Esophagus muscularis mucosa (tissue), 4 donors: ENCODE measurements around the gene DNAJC15. TPM values are rescaled to one million over a fixed set of nuclear protein-coding genes. Genes with fewer than 3 reads are reported as not detected.

Experiments used
- DNase-seq: peaks from one replicate; pipeline ENCODE4 v3.0.0-alpha.2; 2017; ENCODE audit errors: extremely low spot score
- H3K27ac ChIP-seq, 4 donors: fragments of 200-600 bp; sonication (generic); replicated peaks in 1 of 4; 1 replicate in 3 of 4; 2 replicates in 1 of 4; pipeline ENCODE4 v1.5.1; 2016 to 2019; ENCODE audit warnings: mild to moderate bottlenecking in 1 of 4
- H3K27me3 ChIP-seq, 4 donors: fragments of 200-600 bp; sonication (generic); one replicate each; pipeline versions ENCODE4 v1.5.1 to v1.6.0; 2016 to 2019
- H3K36me3 ChIP-seq, 4 donors: fragments of 200-600 bp; sonication (generic); one replicate each; pipeline ENCODE4 v1.5.1; 2016 to 2019
- H3K4me1 ChIP-seq, 4 donors: fragments of 200-600 bp; sonication (generic); one replicate each; pipeline ENCODE4 v1.5.1; 2016 to 2019
- H3K4me3 ChIP-seq, 4 donors: fragments of 200-600 bp; sonication (generic); 1 replicate in 2 of 4; 2 replicates in 2 of 4; pipeline ENCODE4 v1.5.1; 2016 to 2019; ENCODE audit warnings: mild to moderate bottlenecking in 4 of 4, moderate library complexity in 1 of 4
- H3K9me3 ChIP-seq, 4 donors: fragments of 200-600 bp; sonication (generic); 1 replicate in 3 of 4; 2 replicates in 1 of 4; pipeline ENCODE4 v1.5.1; 2016 to 2019
- EP300 ChIP-seq: sonication (generic); formaldehyde crosslinking; IDR thresholded peaks from one replicate; pipeline ENCODE4 v1.6.1; 2017; ENCODE audit warnings: antibody characterized with exemption
- POLR2A ChIP-seq: fragments of 450-650 bp; IDR thresholded peaks from one replicate; pipeline ENCODE4 v1.6.1; 2017; ENCODE audit warnings: antibody characterized with exemption, moderate library complexity, mild to moderate bottlenecking, low read depth
- POLR2AphosphoS5 ChIP-seq, 2 donors: sonication (generic); formaldehyde crosslinking; IDR thresholded peaks; one replicate each; pipeline ENCODE4 v1.6.1; 2017; ENCODE audit warnings: antibody characterized with exemption in 2 of 2
- WGBS: methylation state at CpG from one replicate; pipeline ENCODE4 v1.1.5; 2018; 5-methylcytosine and 5-hydroxymethylcytosine counted together
- intact Hi-C: fragments of 100-400 bp; cut with DNase I; formaldehyde crosslinking; loops from one replicate; pipeline ENCODE4 v1.15.1; 2023
- total RNA-seq, 4 donors: library from RNA; depleted of rRNA; stranded (reverse); fragments of >200 nt; gene quantifications; one replicate each; pipeline versions ENCODE4 v1.1.0 to v1.2.1, GENCODE V29; 2016
- TF ChIP-seq, protein P1 (sequence below), 3 experiments: fragments of 200-600 bp in 2 of 3; fragments of 450-650 bp in 1 of 3; sonication (generic) in 2 of 3; IDR thresholded peaks; one replicate each; pipeline ENCODE4 v1.5.1; 2017 to 2019; ENCODE audit warnings: antibody characterized with exemption in 3 of 3, mild to moderate bottlenecking in 2 of 3, moderate library complexity in 1 of 3

DNAJC15 gene
- total RNA-seq, 4 donors from 2014 or later, result 13.3 to 19.8 (median 13.6) TPM

DNA sequence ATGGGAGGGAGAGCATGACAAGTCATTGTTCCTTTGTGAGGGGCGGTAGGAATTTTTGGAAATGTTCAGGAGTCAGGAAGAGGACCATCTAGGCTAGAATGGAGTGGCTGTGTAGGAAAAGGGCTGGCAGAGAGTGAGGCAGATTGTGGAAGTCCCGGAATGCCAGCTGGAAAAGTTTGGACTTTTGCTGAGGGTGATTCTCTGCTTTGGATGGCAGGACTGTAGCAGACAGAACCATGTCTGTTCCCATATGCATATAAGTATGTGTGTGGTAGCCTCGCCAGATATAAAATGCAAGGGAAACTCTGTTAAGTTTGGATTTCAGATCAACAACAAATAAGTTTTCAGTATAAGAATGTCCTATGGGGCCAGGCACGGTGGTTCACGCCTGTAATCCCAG lies 112.1 kb downstream of the DNAJC15 start:
- no peaks in the 10 kb centered on the region for H3K27me3 ChIP-seq
- no peaks in the 10 kb centered on the region for H3K36me3 ChIP-seq
- H3K4me1 ChIP-seq, result no peaks in the 10 kb centered on the region
- no peaks in the 10 kb centered on the region for H3K9me3 ChIP-seq
- no peak for DNase-seq
- no peak overlapping the region for H3K4me3 ChIP-seq
- WGBS, result 93% methylated on average over 5 of the region's 5 CpGs
- no peak overlapping the region for H3K27ac ChIP-seq
- TF ChIP-seq EP300, result no peak
- no peak for TF ChIP-seq POLR2AphosphoS5 (IDR thresholded peaks at IDR 0.05)
- TF ChIP-seq, protein P1, sequence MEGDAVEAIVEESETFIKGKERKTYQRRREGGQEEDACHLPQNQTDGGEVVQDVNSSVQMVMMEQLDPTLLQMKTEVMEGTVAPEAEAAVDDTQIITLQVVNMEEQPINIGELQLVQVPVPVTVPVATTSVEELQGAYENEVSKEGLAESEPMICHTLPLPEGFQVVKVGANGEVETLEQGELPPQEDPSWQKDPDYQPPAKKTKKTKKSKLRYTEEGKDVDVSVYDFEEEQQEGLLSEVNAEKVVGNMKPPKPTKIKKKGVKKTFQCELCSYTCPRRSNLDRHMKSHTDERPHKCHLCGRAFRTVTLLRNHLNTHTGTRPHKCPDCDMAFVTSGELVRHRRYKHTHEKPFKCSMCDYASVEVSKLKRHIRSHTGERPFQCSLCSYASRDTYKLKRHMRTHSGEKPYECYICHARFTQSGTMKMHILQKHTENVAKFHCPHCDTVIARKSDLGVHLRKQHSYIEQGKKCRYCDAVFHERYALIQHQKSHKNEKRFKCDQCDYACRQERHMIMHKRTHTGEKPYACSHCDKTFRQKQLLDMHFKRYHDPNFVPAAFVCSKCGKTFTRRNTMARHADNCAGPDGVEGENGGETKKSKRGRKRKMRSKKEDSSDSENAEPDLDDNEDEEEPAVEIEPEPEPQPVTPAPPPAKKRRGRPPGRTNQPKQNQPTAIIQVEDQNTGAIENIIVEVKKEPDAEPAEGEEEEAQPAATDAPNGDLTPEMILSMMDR (IDR thresholded peaks at IDR 0.05), result no peak
- TF ChIP-seq POLR2A, result no peak
- intact Hi-C loops, result no loop called here

- Histone ChIP-seq H3K36me3 (no peaks in the 10 kb centered on the region), H3K9me3 (no peaks in the 10 kb centered on the region), H3K27me3 (no peaks in the 10 kb centered on the region), H3K4me3 (no peak overlapping the region), H3K4me1 (no peaks in the 10 kb centered on the region), H3K27ac (no peak overlapping the region)
- WGBS, result 76% methylated on average over 7 of the region's 7 CpGs
- DNase-seq, result no peak
- intact Hi-C loops, result no loop called here
- no peak for TF ChIP-seq POLR2A
- no peak for TF ChIP-seq POLR2AphosphoS5 (IDR thresholded peaks at IDR 0.05)
- TF ChIP-seq, protein P1 (IDR thresholded peaks at IDR 0.05), result no peak
- no peak for TF ChIP-seq EP300
Measured at GRCh38 chr13:43136920-43137575, 113.7 kb downstream of the DNAJC15 start.

GRCh38 chr13:43139211-43139610 lies 115.8 kb downstream of the DNAJC15 start:
- Histone ChIP-seq H3K27ac (no peak overlapping the region), H3K27me3 (no peaks in the 10 kb centered on the region), H3K9me3 (no peaks in the 10 kb centered on the region), H3K4me1 (no peaks in the 10 kb centered on the region), H3K4me3 (no peak overlapping the region), H3K36me3 (no peaks in the 10 kb centered on the region)
- intact Hi-C loops, result no loop called here
- TF ChIP-seq POLR2AphosphoS5 (IDR thresholded peaks at IDR 0.05), result no peak
- TF ChIP-seq EP300, result no peak
- no peak for TF ChIP-seq POLR2A
- TF ChIP-seq, protein P1 (IDR thresholded peaks at IDR 0.05), result no peak
- WGBS, result 17% methylated on average over 2 of the region's 2 CpGs
- DNase-seq, result no peak

DNA sequence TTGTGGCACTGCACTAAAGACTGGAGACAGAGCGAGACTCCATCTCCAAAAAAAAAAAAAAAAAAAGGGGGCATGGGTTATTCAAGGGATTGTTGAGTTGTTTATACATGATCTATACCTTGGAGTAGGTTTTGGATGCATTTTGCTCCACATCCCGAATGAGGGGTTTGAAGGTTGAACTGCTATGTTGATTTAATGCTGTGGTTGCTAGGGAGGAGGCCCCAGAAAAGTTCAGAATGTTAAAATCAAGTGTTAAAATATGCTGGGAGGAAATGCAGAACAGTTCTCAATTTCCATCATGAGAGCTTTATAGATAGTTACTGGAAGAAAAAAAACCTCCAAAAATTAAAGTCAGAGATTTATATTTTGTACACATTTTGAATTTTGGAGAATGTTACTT lies 116.5 kb downstream of the DNAJC15 start:
- H3K4me3 ChIP-seq, result no peak overlapping the region
- TF ChIP-seq EP300 (no peak), POLR2AphosphoS5 (IDR thresholded peaks at IDR 0.05) (no peak), POLR2A (no peak)
- TF ChIP-seq, protein P1 (IDR thresholded peaks at IDR 0.05), result no peak
- H3K27me3 ChIP-seq, result no peaks in the 10 kb centered on the region
- no peaks in the 10 kb centered on the region for H3K36me3 ChIP-seq
- no peak overlapping the region for H3K27ac ChIP-seq
- WGBS, result 84% methylated on average over 2 of the region's 2 CpGs
- no peak for DNase-seq
- no peaks in the 10 kb centered on the region for H3K4me1 ChIP-seq
- intact Hi-C loops, result no loop called here
- no peaks in the 10 kb centered on the region for H3K9me3 ChIP-seq

DNA sequence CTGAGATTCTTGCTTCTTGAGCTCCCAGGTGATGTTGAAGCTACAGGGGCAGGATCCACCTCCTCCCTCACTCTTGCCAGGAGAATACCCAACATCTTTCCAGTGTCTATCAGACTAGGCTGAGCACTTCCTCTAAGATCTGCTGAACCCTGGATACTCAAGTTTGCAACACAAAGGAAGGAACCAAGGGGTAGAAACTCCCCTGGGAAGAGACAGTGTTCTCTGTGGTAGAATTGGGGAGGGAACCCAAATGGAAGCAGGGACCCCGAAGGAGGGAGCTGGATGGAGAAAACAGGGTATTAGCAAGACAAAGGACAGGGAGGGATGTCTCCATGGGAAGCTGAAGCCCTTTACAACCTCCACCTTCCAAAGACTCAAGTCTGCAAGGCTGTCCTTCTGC lies 117.6 kb downstream of the DNAJC15 start:
- H3K4me1 ChIP-seq, result no peaks in the 10 kb centered on the region
- H3K27ac ChIP-seq, result no peak overlapping the region
- 50% methylated on average over 1 of the region's 1 CpG for WGBS
- no peaks in the 10 kb centered on the region for H3K36me3 ChIP-seq
- DNase-seq, result no peak
- H3K27me3 ChIP-seq, result no peaks in the 10 kb centered on the region
- no peaks in the 10 kb centered on the region for H3K9me3 ChIP-seq
- no peak for TF ChIP-seq EP300
- TF ChIP-seq POLR2A, result no peak
- H3K4me3 ChIP-seq, result no peak overlapping the region
- intact Hi-C loops, result no loop called here
